NCI-H460 (cell line): ENCODE data around the gene PPP2R2D. TPM values are rescaled to one million over a fixed set of nuclear protein-coding genes. Genes with fewer than 3 reads are reported as not detected.
"Not testable (repeated sequence)": the region's sequence is repeated elsewhere in the genome, so short reads cannot be mapped to it uniquely, and the experiment has no call there.

Source experiments
- DNase-seq: peaks from one replicate; pipeline ENCODE4 v3.0.0-alpha.2; 2016; ENCODE audit warnings: low read depth; ENCODE audit errors: extremely low read depth
- total RNA-seq: library from RNA; depleted of rRNA; stranded (reverse); fragments of >200 nt; shearing (Covaris generic); gene quantifications from 2 replicates; pipeline ENCODE4 v1.2.3, GENCODE V29; 2014

Gene PPP2R2D
- total RNA-seq, 1 experiment from 2014 or later, result 38.4 TPM

- DNase-seq, result no peak
Observed at GRCh38 chr10:131971591-131971990, 70.8 kb downstream of the PPP2R2D start.

DNA sequence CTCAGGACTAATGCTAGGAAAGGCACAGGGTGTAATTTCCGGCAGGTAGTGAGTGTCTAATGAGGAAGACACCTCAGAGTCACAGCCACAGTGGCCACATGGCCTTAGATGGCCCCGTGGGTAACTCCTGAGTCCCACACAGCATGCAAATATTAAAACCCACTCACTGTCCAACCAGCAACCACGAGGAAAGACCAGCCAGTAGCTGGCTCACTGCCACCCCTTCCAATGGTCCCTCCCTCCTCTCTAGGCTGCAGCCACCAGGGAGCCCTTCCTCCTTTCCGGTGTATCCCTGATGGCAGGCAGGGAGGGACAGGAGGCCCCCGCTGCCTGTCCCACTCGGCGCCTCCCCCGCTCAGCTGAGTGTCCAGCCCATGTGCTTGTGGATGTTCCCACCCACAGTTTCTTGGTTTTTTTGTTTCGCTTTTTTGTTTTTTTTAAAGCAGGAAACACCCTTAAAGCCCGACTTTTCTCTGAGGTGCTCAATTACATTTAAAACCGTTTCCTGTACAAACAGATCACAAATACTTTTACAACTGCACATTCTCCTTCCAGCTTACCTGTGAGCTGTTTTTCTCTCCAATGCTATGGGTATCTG is 71.8 kb downstream of the PPP2R2D start:
- no peak for DNase-seq

GRCh38 chr10:131973160-131973951 is 72.5 kb downstream of the PPP2R2D start:
- no peak for DNase-seq

- no peak for DNase-seq
Observed at GRCh38 chr10:131974034-131974817, 73.4 kb downstream of the PPP2R2D start.

GRCh38 chr10:131975003-131975402 is 74.2 kb downstream of the PPP2R2D start:
- no peak for DNase-seq

GRCh38 chr10:131975796-131976195 is 75.0 kb downstream of the PPP2R2D start:
- DNase-seq, result no peak

- no peak for DNase-seq
Observed at GRCh38 chr10:131977323-131978096, 76.7 kb downstream of the PPP2R2D start.

DNA sequence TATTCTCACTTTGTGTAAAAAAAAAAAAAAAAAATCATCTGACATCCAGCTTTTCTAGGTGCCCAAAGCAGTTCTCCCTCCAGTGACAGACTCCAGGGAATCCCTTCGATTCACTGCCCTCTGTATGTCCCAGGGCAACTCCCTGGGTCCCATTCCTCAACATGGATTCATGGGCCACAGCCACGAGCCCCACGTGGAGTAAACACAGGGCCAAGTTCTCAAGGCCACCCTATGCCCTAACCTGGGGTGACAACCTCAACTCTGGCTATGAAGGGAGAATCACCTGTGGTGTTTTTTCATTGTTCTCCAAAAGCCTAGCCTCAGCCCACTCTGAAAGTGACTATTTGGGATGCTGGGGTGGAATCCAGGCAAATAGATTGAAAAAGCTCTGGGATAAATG is 77.6 kb downstream of the PPP2R2D start:
- DNase-seq, result no peak

- DNase-seq, result no peak
Observed at GRCh38 chr10:131978851-131979250, 78.0 kb downstream of the PPP2R2D start.

- no peak for DNase-seq
Observed at GRCh38 chr10:131979336-131979735, 78.5 kb downstream of the PPP2R2D start.

DNA sequence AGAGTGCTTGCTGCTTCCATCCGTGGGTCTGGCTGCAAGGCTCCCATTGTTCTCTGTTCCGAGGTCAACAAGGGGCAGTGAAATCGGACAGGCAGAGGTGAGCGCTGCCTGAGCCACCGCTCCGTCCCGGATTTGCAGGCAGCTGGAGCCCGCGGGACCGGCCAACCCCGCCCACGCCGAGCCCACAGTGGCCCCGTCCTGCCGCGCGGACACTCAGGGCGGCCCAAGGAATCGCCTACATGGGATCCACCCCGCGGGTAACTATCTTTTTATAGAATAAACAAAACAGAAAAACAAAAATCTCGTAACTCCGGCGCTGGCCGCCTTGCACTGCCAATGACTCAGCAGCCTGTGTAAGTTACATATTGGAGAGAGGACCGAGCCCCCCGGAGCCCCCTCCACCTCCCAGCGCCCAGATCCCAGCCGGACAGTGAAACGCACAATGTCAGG is 79.0 kb downstream of the PPP2R2D start:
- DNase-seq, result no peak

GRCh38 chr10:131980321-131980720 is 79.5 kb downstream of the PPP2R2D start:
- no peak for DNase-seq

DNA sequence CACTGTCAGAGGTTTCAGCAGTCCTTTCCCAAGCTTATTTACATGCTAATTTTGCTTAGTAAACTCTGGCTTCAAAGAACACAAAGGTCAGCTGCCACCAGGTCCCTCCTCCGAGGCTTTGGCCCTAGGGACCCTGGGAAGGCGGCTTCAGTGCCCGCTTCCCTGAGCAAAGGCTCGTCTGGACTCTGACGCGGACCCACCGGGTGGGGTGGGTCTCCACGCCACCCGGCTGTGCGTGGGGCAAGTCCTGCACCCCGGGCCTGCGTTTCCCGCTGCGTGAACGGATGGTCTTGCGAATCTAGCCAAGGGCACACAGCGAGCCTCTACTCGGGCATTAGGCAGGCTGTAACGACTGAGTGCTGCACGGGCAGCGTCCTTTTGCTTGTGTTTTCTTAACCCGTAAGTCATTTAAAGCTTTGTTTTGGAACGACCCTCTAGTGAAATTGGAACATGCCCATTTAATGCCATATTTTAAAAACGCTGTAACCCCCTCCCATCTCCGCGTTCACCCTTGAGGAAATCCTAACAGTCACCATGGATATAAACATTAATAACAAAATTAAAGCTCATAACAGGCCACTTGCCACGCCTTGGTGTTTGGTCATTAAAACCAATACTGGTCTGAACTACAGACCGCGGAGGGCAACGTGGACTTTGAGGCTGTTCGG is 80.1 kb downstream of the PPP2R2D start:
- DNase-seq, result no peak

DNA sequence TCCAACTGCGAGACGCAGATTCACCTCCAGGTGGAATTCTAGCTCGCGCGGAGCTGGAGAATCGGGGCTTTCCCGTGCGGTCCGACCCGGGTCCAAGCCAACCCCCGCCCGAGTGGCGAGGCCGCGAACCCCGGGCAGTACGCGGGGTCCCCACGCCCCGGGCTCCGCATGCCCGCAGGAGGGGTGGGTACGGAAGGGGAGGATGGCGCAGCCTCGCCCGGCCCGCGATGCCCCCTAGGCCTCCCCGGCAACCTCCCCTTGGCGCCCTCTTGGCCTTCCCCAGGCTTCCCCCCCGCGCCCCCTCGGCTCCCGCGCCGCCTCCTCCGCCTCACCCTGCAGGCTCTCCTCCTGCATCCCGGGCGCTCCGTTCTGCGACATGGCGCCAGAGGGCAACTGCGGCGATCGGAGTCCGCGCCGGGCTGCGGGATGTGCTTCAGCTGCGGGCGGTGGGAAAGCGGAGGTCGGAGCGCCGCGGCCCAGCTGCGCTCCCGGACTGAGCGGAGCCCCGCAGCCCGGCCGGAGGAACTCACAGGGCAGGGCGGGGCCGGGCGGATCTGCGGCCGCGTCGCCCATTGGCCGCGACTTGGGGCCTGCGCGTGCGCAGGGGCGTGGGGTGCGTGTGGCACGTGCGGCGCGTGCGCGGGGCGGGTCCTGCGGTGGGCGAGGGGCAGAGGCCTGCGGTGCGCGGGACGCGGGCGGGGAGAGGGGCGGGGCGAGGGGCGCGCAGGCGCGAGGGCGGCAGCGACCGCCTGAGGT is 80.8 kb downstream of the PPP2R2D start, which contains the start of gene BNIP3:
Gene BNIP3, minus strand, starts transcription at position 495 of the 756 bp plus-strand sequence. Its CDS starts 117 bp downstream, at position 378.
- DNase-seq, result peak; percentile 94

DNA sequence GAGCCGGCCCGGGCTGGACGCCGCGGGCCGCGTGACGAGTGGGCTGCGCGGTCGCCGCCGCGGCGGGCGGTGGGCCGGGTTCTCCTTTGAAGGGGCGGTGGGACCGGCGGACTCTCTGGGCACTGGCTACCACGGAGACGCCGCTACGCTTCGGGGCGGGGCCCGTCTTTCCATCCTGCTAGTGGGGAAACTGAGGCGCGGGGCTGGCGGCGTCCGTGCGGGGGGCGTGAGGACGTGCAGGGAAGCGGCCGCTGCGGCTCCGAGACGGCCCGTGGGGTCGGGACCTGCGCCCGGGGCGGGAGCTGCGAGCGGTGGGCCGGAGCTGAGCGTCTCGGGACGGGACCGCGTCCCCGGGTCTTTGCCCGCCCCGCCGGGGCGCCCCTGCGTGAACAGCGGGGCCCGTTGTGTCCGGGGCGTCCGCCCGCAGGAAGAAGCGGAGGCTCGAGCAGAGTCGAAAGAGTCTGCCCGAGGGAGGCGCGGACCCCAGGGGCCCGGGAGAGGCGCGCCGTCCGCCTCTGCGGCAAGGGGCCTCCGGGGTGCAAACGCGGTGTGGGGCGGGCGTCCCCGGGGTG is 81.5 kb downstream of the PPP2R2D start:
- DNase-seq, result no peak

DNA sequence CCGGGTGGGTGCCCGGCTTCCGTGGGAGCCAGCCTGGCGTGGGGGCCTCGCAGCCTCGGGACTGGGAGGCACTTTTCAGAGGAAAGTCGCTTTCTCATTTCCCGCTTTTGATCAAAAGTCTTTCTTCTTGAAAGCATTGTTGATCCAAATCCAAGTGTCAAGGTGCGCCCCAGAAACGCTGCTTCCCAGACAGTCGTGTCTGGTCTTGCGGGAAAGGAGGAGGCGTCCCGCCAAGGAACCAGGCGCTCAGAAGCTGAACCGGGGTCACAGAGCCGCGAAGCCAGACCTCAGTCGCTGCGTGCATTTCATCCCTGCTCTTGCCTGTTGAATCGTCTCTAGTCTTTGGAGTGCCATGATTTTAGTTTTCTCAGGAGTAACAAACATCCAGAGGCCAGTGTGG is 82.0 kb downstream of the PPP2R2D start:
- DNase-seq, result no peak

DNA sequence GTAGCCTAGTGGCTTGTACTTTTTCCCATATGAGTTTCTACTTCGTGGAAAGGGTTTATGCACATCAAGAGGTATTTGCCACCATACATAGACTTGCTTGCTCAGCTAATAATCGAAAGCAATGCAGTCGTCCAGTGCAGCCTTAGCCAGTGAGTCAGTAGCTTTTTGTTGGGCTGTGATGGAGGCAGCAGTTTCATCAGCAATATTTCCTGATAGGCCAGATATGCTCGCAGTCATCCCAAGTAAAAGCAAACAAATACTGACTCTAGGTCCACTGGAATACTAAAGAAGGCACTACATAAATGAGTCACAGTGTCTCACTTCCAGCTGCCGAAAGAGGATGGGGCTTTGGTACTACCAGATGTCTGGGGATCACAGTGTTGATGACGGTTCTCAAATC is 83.0 kb downstream of the PPP2R2D start:
- DNase-seq, result peak; percentile 51

DNA sequence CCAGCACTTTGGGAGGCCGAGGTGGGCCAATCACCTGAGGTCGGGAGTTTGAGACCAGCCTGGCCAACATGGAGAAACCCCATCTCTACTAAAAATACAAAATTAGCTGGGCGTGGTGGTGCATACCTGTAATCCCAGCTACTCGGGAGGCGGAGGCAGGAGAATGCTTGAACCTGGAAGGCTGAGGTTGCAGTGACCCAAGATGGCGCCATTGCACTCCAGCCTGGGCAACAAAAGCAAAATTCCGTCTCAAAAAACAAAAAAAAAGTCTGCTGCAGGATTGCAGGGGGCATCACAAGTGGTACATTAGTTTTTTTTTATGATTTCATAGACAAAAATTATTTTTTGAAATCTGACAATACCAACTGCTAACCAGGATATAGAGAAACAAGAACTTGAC is 86.0 kb downstream of the PPP2R2D start:
- not testable (repeated sequence) for DNase-seq

DNA sequence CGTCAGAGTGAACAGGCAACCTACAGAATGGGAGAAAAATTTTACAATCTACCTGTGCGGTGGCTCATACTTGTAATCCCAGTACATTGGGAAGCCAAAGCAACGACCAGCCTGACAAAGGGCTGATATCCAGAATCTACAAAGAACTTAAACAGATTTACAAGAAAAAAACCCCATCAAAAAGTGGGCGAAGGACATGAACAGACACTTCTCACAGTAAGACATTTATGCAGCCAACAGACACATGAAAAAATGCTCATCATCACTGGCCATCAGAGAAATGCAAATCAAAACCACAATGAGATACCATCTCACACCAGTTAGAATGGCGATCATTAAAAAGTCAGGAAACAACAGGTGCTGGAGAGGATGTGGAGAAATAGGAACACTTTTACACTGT is 86.5 kb downstream of the PPP2R2D start:
- not testable (repeated sequence) for DNase-seq
